ENCODE data around the gene CKLF.
A peak's percentile ranks its signal among the peaks of the same experiment; 100 is the strongest.
"Not testable (repeated sequence)": the region's sequence is repeated elsewhere in the genome, so short reads cannot be mapped to it uniquely, and the experiment has no call there.

Gene CKLF

GRCh38 chr16:66511602-66512271 lies 40.6 kb upstream of the CKLF start:
- FAIRE-seq = no peak
- TF ChIP-seq POLR2A (IDR thresholded peaks at IDR 0.05; ENCODE audit: low read depth, low read length) (no peak), TAF1 (IDR thresholded peaks at IDR 0.05; ENCODE audit: borderline replicate concordance, low read depth, low read length) (no peak), POLR2AphosphoS5 (IDR thresholded peaks at IDR 0.05; ENCODE audit: low read depth, low read length) (no peak)
- DNase-seq (ENCODE audit: insufficient read length) = no peak

GRCh38 chr16:66512272-66513110 lies 39.9 kb upstream of the CKLF start:
- no peak for TF ChIP-seq TAF1 (IDR thresholded peaks at IDR 0.05; ENCODE audit: borderline replicate concordance, low read depth, low read length)
- no peak for TF ChIP-seq POLR2A (IDR thresholded peaks at IDR 0.05; ENCODE audit: low read depth, low read length)
- no peak for TF ChIP-seq POLR2AphosphoS5 (IDR thresholded peaks at IDR 0.05; ENCODE audit: low read depth, low read length)
- FAIRE-seq (no peak), DNase-seq (ENCODE audit: insufficient read length) (no peak)

DNA sequence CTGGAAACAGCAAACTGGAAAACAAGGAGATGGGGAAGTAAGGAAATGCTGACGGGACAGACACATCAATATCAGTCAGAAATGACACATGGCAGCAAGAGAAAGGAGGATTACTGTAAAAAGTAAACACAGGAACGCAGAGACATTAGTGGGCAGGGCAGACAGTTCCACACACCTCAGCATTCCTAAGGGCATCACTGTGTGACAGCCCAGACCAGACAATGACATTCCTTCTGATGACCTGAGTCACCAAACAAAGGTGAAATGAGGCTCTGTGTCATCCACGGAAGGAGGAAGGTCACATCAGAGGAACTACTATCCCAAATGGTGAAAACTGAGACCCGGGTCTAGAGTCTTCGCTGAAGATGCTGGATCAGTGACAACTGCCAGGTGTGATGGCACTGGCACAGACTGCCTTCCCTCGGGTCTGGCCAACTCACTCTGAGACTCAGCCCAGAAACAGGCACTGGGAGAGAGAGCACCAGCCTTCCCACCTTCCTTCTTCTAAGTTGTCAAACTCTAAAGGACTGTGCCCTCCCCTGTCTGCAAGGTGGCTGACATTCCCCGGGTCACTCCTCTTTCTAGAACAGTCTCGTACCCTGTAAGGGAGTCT lies 39.2 kb upstream of the CKLF start:
- no peak for FAIRE-seq
- TF ChIP-seq POLR2A (IDR thresholded peaks at IDR 0.05; ENCODE audit: low read depth, low read length) (no peak), POLR2AphosphoS5 (IDR thresholded peaks at IDR 0.05; ENCODE audit: low read depth, low read length) (no peak), TAF1 (IDR thresholded peaks at IDR 0.05; ENCODE audit: borderline replicate concordance, low read depth, low read length) (no peak)
- no peak for DNase-seq (ENCODE audit: insufficient read length)

- DNase-seq (ENCODE audit: insufficient read length); FAIRE-seq: not testable (repeated sequence)
Measured at GRCh38 chr16:66514391-66514790, 38.0 kb upstream of the CKLF start.

- FAIRE-seq; DNase-seq (ENCODE audit: insufficient read length): not testable (repeated sequence)
Measured at GRCh38 chr16:66514980-66515595, 37.3 kb upstream of the CKLF start.

DNA sequence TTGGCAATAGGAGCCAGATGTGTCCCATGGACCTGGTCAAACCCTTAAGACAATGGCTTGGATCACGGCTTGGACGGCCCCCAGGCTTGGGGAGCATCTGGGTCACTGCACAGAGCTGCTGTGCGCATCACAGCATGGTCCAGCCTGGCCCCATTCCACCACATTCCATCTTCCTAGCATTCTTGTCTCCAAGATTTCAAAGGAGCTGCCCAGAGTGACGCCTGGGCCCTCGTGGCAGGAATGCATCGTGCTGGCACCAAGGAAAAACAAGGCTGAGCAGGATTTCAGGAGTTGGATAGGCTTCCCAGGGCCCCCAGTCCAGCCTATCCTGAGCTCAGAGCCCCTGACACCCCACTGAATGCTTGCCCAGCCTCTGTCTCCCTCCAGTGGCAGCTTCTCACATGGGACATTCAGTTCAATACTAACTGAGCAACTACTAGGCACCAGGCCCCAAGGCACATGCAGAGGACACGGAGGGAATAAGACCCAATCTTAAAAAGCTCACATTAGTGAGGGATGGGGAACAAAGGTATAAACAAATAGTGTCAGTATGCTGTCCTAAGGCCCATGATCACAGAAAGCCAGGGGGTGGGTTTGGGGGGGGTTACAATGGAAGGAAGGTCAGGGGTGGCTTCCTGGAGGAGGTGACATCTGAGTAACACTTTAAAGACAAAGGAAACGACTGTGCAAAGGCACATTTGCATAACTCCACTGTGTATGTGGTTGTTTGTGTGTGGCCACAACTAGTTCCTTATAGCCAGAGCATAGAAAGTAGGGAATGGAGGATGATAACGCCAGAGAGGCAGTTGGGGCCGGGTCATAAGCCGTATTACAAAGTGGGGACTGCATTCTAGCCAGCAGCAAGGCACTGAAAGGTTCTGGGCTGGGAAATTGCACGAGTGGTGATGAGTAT lies 36.5 kb upstream of the CKLF start:
- no peak for DNase-seq (ENCODE audit: insufficient read length)
- no peak for FAIRE-seq
- TF ChIP-seq POLR2AphosphoS5 (IDR thresholded peaks at IDR 0.05; ENCODE audit: low read depth, low read length) (no peak), POLR2A (IDR thresholded peaks at IDR 0.05; ENCODE audit: low read depth, low read length) (no peak), TAF1 (IDR thresholded peaks at IDR 0.05; ENCODE audit: borderline replicate concordance, low read depth, low read length) (no peak)

- no peak for DNase-seq (ENCODE audit: insufficient read length)
- FAIRE-seq = no peak
- TF ChIP-seq POLR2A (IDR thresholded peaks at IDR 0.05; ENCODE audit: low read depth, low read length) (no peak), TAF1 (IDR thresholded peaks at IDR 0.05; ENCODE audit: borderline replicate concordance, low read depth, low read length) (no peak), POLR2AphosphoS5 (IDR thresholded peaks at IDR 0.05; ENCODE audit: low read depth, low read length) (no peak)
Measured at GRCh38 chr16:66516509-66516807, 35.9 kb upstream of the CKLF start.

GRCh38 chr16:66516808-66517585 lies 35.4 kb upstream of the CKLF start:
- FAIRE-seq (peak; percentile 99), DNase-seq (ENCODE audit: insufficient read length) (peak; percentile 85)

DNA sequence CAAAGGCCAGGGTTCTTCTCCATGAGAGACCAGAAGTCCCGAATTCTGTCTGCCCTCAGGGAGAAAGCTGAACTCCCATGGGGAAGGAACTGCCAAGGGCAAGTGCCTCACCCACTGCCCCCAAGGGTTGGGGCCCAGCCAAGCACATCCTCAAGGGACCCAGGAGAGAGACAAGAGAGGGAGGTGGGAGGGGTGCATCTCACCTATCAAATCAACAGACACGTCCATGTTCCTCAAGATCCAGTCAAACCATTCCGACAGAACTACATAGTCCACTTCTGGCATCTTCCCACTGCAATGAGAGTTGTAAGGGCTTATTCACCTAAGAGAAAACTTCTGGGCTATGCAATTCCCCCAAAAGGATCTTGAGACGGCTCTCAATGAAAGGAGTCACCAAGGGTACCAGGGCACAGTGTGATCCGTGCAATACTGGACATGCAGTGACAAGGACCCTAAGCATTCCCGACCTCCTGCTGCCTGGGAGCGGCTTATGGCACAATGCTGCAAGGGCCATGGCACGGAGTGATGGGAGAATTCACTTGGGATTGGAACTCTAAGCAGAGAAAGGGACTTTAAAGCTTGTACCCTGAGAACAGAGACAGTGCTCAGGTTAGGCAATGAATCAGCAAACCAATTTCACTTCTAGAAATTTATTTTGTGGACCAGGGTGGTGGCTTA lies 34.7 kb upstream of the CKLF start:
- FAIRE-seq (peak; percentile 48), DNase-seq (ENCODE audit: insufficient read length) (no peak)
- TF ChIP-seq POLR2A (IDR thresholded peaks at IDR 0.05; ENCODE audit: low read depth, low read length) (no peak), POLR2AphosphoS5 (IDR thresholded peaks at IDR 0.05; ENCODE audit: low read depth, low read length) (no peak), TAF1 (IDR thresholded peaks at IDR 0.05; ENCODE audit: borderline replicate concordance, low read depth, low read length) (no peak)

More at GRCh38 chr16:66516808-66517585, 35.4 kb upstream of the CKLF start:
- TF ChIP-seq POLR2AphosphoS5 (IDR thresholded peaks at IDR 0.05; ENCODE audit: low read depth, low read length) = peak; percentile 51; the same call in 1 of the 2 replicates
- TF ChIP-seq TAF1 (IDR thresholded peaks at IDR 0.05; ENCODE audit: borderline replicate concordance, low read depth, low read length) = no peak
- TF ChIP-seq POLR2A (IDR thresholded peaks at IDR 0.05; ENCODE audit: low read depth, low read length) = no peak
